SHP77 (cell line): ENCODE measurements around the gene SLC66A1.

Experiments
- DNase-seq, 2 experiments: peaks; one replicate each; lab custom pipeline; 2025; lab: John Stamatoyannopoulos, UW

The SLC66A1 gene

GRCh38 chr1:19305880-19306279, 6.2 kb upstream of the SLC66A1 start:
- no peak for DNase-seq

GRCh38 chr1:19306941-19307340, 5.2 kb upstream of the SLC66A1 start:
- DNase-seq = no peak

- DNase-seq = no peak
Measured at GRCh38 chr1:19307794-19308508, 4.2 kb upstream of the SLC66A1 start.

- no peak for DNase-seq
Measured at GRCh38 chr1:19308509-19308907, 3.6 kb upstream of the SLC66A1 start.

- DNase-seq = no peak
Measured at GRCh38 chr1:19309123-19309813, 2.9 kb upstream of the SLC66A1 start.

- no peak for DNase-seq
Measured at GRCh38 chr1:19310061-19310460, 2.1 kb upstream of the SLC66A1 start.

GRCh38 chr1:19310720-19311502, 1.2 kb upstream of the SLC66A1 start:
- DNase-seq = no peak

- no peak for DNase-seq
Measured at GRCh38 chr1:19311503-19311930, 609 bp upstream of the SLC66A1 start.

- no peak for DNase-seq
Measured at GRCh38 chr1:19312782-19313635, 883 bp downstream of the SLC66A1 start.

GRCh38 chr1:19313636-19313959, 1.5 kb downstream of the SLC66A1 start:
- DNase-seq = no peak

GRCh38 chr1:19313961-19314882, 2.1 kb downstream of the SLC66A1 start:
- no peak for DNase-seq

GRCh38 chr1:19315378-19316198, 3.5 kb downstream of the SLC66A1 start:
- no peak for DNase-seq

GRCh38 chr1:19317126-19317910, 5.2 kb downstream of the SLC66A1 start:
- DNase-seq = no peak

- DNase-seq = no peak
Measured at GRCh38 chr1:19319196-19319595, 7.1 kb downstream of the SLC66A1 start.

GRCh38 chr1:19321071-19321470, 8.9 kb downstream of the SLC66A1 start:
- no peak for DNase-seq

GRCh38 chr1:19322481-19322880, 10.4 kb downstream of the SLC66A1 start:
- no peak for DNase-seq

- DNase-seq = no peak
Measured at GRCh38 chr1:19323987-19324664, 12.0 kb downstream of the SLC66A1 start.

GRCh38 chr1:19324665-19324990, 12.5 kb downstream of the SLC66A1 start:
- no peak for DNase-seq
